Measurements from ENCODE around the gene LRCOL1.
A peak's percentile ranks its signal among the peaks of the same experiment; 100 is the strongest.

The LRCOL1 gene

GRCh38 chr12:132610051-132610759 is at the start of gene LRCOL1:
LRCOL1 (minus strand) TSS chr12:132610582; CDS start chr12:132606251, 4,331 bp downstream.
- Mint-ChIP-seq H3K27ac (no peak within 1 kb of the TSS), H3K27me3 (peaks cover 26% of the 10 kb centered on the region), H3K4me3 (peak within 1 kb of the TSS; percentile 65), H3K4me1 (peaks cover 8% of the 10 kb centered on the region), H3K36me3 (peaks cover 3% of the 10 kb centered on the region), H3K9me3 (peaks cover 6% of the 10 kb centered on the region)
- ATAC-seq (ENCODE audit: low read depth) (no peak), DNase-seq (ENCODE audit: low spot score in 2 of 2) (no peak)

DNA sequence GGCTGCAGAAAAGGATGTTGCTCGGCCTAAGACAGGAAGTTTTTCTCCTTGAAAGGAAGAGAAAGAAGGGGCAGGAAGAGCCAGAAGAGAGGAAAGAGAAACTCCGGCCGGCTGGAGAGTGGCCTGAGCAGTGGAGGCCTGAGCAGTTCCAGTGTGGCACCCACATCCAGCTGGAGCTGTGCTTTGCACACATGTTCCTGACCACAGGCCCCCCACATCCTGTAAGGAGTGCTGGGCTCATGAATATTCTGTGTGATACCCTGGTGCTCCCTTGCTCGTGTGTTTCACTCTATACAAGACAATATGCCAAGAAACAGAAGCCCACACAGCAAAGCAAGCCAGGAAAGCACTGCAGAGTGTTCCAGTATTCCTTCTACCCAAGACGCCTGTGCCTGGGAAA is 49.7 kb upstream of the LRCOL1 start:
- DNase-seq (ENCODE audit: low spot score in 2 of 2) (no peak), ATAC-seq (ENCODE audit: low read depth) (no peak)
- Mint-ChIP-seq H3K4me3 (no peak overlapping the region), H3K4me1 (no peaks in the 10 kb centered on the region), H3K27ac (no peak overlapping the region), H3K27me3 (no peaks in the 10 kb centered on the region), H3K36me3 (peaks cover 42% of the 10 kb centered on the region), H3K9me3 (no peaks in the 10 kb centered on the region)

DNA sequence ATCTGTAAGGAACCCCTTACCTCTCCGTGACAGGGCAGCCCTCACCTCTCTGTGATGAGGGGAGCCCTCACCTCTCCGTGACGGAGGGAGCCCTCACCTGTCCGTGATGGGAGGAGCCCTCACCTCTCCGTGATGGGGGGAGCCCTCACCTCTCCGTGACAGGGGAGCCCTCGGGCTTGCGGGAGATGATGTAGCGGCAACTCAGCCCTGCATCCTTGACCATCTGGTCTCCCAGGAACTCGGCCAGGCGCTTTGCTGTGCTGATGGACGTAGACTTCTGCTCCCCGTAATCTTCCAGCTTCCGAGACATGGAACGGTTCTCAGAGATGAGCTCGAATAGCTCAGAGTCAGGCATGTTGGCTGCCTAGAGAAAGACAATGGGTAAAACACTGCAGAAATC is 48.8 kb upstream of the LRCOL1 start:
- Mint-ChIP-seq H3K4me1 (no peaks in the 10 kb centered on the region), H3K4me3 (no peak overlapping the region), H3K36me3 (peaks cover 38% of the 10 kb centered on the region), H3K27ac (no peak overlapping the region), H3K9me3 (no peaks in the 10 kb centered on the region), H3K27me3 (no peaks in the 10 kb centered on the region)
- DNase-seq (ENCODE audit: low spot score in 2 of 2): no peak
- no peak for ATAC-seq (ENCODE audit: low read depth)

GRCh38 chr12:132658149-132658894 is 47.9 kb upstream of the LRCOL1 start:
- DNase-seq (ENCODE audit: low spot score in 2 of 2) (no peak), ATAC-seq (ENCODE audit: low read depth) (no peak)
- H3K27ac Mint-ChIP-seq: no peak overlapping the region
- no peaks in the 10 kb centered on the region for H3K9me3 Mint-ChIP-seq
- H3K36me3 Mint-ChIP-seq: peaks cover 41% of the 10 kb centered on the region
- H3K4me3 Mint-ChIP-seq: no peak overlapping the region
- H3K4me1 Mint-ChIP-seq: no peaks in the 10 kb centered on the region
- no peaks in the 10 kb centered on the region for H3K27me3 Mint-ChIP-seq

- H3K4me3 Mint-ChIP-seq: no peak overlapping the region
- ATAC-seq (ENCODE audit: low read depth) (no peak), DNase-seq (ENCODE audit: low spot score in 2 of 2) (no peak)
- no peaks in the 10 kb centered on the region for H3K9me3 Mint-ChIP-seq
- H3K27ac Mint-ChIP-seq: no peak overlapping the region
- peaks cover 39% of the 10 kb centered on the region for H3K36me3 Mint-ChIP-seq
- H3K4me1 Mint-ChIP-seq: no peaks in the 10 kb centered on the region
- no peaks in the 10 kb centered on the region for H3K27me3 Mint-ChIP-seq
These were observed 46.8 kb upstream of the LRCOL1 start for GRCh38 chr12:132657004-132657727.

DNA sequence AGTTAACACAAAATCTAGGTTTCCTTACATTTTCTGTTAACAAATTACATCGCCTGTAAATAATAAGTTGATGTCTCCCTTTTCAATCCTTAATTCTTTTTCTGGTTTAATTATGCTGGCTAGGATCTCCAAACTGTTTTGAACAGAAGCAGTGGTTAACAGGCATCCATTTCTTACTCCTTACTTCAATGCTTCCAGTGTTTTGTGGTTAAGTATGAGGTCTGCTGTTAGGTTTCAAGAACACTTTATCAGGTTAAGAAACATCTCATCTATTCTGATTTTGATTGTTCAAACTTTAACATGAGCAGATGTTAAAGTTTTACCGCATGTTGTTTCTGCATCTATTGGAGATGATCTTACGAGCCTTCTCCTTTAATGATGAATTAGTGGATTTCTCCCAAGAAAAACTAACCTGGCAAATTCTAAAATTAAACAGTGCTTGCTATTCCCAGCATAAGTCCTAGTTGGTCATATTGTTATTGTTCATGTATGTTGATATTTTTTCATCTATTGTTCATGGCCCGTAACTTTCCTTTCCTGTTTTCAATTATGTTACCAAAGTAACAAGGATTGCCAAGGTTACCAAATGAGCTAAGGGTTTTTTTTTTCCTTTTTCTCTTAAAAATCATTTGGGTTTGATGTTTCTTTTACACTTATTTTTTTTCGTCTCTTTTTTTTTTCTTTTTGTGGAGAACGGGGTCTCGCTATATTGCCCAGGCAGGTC is 43.3 kb upstream of the LRCOL1 start:
- DNase-seq (ENCODE audit: low spot score in 2 of 2) (no peak), ATAC-seq (ENCODE audit: low read depth) (no peak)
- H3K27ac Mint-ChIP-seq: no peak overlapping the region
- H3K27me3 Mint-ChIP-seq: no peaks in the 10 kb centered on the region
- H3K36me3 Mint-ChIP-seq: peaks cover 25% of the 10 kb centered on the region
- H3K4me3 Mint-ChIP-seq: no peak overlapping the region
- no peaks in the 10 kb centered on the region for H3K9me3 Mint-ChIP-seq
- H3K4me1 Mint-ChIP-seq: no peaks in the 10 kb centered on the region

- ATAC-seq (ENCODE audit: low read depth) (no peak), DNase-seq (ENCODE audit: low spot score in 2 of 2) (no peak)
- Mint-ChIP-seq H3K36me3 (peaks cover 17% of the 10 kb centered on the region), H3K4me1 (no peaks in the 10 kb centered on the region), H3K9me3 (no peaks in the 10 kb centered on the region), H3K4me3 (no peak overlapping the region), H3K27me3 (no peaks in the 10 kb centered on the region), H3K27ac (no peak overlapping the region)
These were observed 41.2 kb upstream of the LRCOL1 start for GRCh38 chr12:132651444-132652100.

GRCh38 chr12:132649226-132649945 is 39.0 kb upstream of the LRCOL1 start:
- no peaks in the 10 kb centered on the region for H3K9me3 Mint-ChIP-seq
- H3K4me3 Mint-ChIP-seq: no peak overlapping the region
- no peaks in the 10 kb centered on the region for H3K27me3 Mint-ChIP-seq
- no peak for ATAC-seq (ENCODE audit: low read depth)
- H3K4me1 Mint-ChIP-seq: no peaks in the 10 kb centered on the region
- DNase-seq (ENCODE audit: low spot score in 2 of 2): no peak
- H3K36me3 Mint-ChIP-seq: peaks cover 16% of the 10 kb centered on the region
- no peak overlapping the region for H3K27ac Mint-ChIP-seq

GRCh38 chr12:132648616-132649225 is 38.3 kb upstream of the LRCOL1 start:
- Mint-ChIP-seq H3K9me3 (no peaks in the 10 kb centered on the region), H3K4me1 (no peaks in the 10 kb centered on the region), H3K36me3 (peaks cover 15% of the 10 kb centered on the region), H3K4me3 (no peak overlapping the region), H3K27me3 (no peaks in the 10 kb centered on the region), H3K27ac (no peak overlapping the region)
- no peak for ATAC-seq (ENCODE audit: low read depth)
- DNase-seq (ENCODE audit: low spot score in 2 of 2): no peak

DNA sequence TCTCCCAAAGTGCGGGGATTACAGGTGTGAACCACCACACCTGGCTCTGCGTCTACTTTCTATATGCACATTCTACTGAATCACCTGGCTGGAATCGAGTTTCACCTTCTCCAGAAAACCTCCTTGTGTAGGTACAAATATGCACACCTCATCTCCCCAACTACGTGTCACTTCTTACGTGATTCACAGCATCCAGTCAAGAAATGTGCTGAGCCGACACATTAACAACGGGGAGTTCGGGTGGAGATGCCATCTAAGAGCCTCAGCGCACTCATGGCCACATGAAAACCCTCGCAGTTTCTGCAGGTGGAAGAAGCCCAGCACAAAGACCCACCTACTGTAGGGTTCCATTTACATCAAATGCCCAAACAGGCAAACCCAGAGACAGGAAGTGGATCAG is 37.5 kb upstream of the LRCOL1 start:
- Mint-ChIP-seq H3K4me1 (no peaks in the 10 kb centered on the region), H3K9me3 (no peaks in the 10 kb centered on the region), H3K27ac (no peak overlapping the region), H3K27me3 (no peaks in the 10 kb centered on the region), H3K4me3 (no peak overlapping the region), H3K36me3 (peaks cover 14% of the 10 kb centered on the region)
- no peak for ATAC-seq (ENCODE audit: low read depth)
- DNase-seq (ENCODE audit: low spot score in 2 of 2): no peak

DNA sequence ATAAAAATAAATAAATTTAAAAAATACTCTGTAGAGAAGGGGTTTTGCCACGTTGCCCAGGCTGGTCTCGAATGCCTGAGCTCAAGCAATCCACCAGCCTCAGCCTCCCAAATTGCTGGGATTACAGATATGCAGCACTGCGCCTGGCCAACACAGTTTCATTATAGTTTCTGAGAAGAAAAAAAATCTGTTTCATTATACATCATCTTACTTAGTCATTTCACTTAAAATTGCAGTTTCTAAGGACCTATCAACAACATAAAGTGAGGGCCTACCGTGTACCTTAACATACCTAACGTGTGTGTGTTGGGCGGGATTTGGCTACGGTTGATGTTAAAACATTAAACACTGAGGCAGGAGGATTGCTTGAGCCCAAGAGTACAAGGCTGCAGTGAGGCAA is 36.5 kb upstream of the LRCOL1 start:
- Mint-ChIP-seq H3K4me3 (no peak overlapping the region), H3K36me3 (peaks cover 13% of the 10 kb centered on the region), H3K27ac (no peak overlapping the region), H3K27me3 (no peaks in the 10 kb centered on the region), H3K4me1 (no peaks in the 10 kb centered on the region), H3K9me3 (no peaks in the 10 kb centered on the region)
- DNase-seq (ENCODE audit: low spot score in 2 of 2) (no peak), ATAC-seq (ENCODE audit: low read depth) (no peak)

GRCh38 chr12:132642846-132643835 is 32.8 kb upstream of the LRCOL1 start:
- Mint-ChIP-seq H3K36me3 (peaks cover 20% of the 10 kb centered on the region), H3K4me3 (no peak overlapping the region), H3K27me3 (no peaks in the 10 kb centered on the region), H3K9me3 (no peaks in the 10 kb centered on the region), H3K27ac (no peak overlapping the region), H3K4me1 (peaks cover 3% of the 10 kb centered on the region)
- DNase-seq (ENCODE audit: low spot score in 2 of 2) (no peak), ATAC-seq (ENCODE audit: low read depth) (no peak)
